Trophoblast cell (in vitro differentiated cells and primary cell): ENCODE results near the gene OR10H4.
"Not testable (repeated sequence)": the region's sequence is repeated elsewhere in the genome, so short reads cannot be mapped to it uniquely, and the experiment has no call there.

Experiments
- DNase-seq, 2 donors: peaks; one replicate each; pipeline ENCODE4 v3.0.0-alpha.2; 2016
- H2AFZ ChIP-seq: 2 replicates; pipeline ENCODE4 v1.6.1; 2013; ENCODE audit warnings: low read length, moderate library complexity, mild to moderate bottlenecking; ENCODE audit not compliant: insufficient read depth, poor library complexity
- H2AK5ac ChIP-seq: 2 replicates; pipeline ENCODE4 v1.6.1; 2013; ENCODE audit warnings: mild to moderate bottlenecking, low read length
- H2BK120ac ChIP-seq: 2 replicates; pipeline ENCODE4 v1.6.1; 2013; ENCODE audit warnings: low read length, mild to moderate bottlenecking, moderate library complexity; ENCODE audit not compliant: insufficient read depth, poor library complexity
- H2BK12ac ChIP-seq: 2 replicates; pipeline ENCODE4 v1.6.1; 2013; ENCODE audit warnings: mild to moderate bottlenecking, low read length, moderate library complexity
- H2BK5ac ChIP-seq: 2 replicates; pipeline ENCODE4 v1.6.1; 2013; ENCODE audit warnings: low read length, low read depth, moderate library complexity, mild to moderate bottlenecking; ENCODE audit not compliant: poor library complexity
- H3K14ac ChIP-seq: 2 replicates; pipeline ENCODE4 v1.6.1; 2013; ENCODE audit warnings: mild to moderate bottlenecking, low read length
- H3K18ac ChIP-seq: 2 replicates; pipeline ENCODE4 v1.6.1; 2013; ENCODE audit warnings: mild to moderate bottlenecking, low read length
- H3K23ac ChIP-seq: 2 replicates; pipeline ENCODE4 v1.6.1; 2013; ENCODE audit warnings: low read length
- H3K27ac ChIP-seq: 2 replicates; pipeline ENCODE4 v1.5.1; 2013; ENCODE audit warnings: low read depth, mild to moderate bottlenecking, inconsistent platforms, low read length, moderate library complexity
- H3K27me3 ChIP-seq: 2 replicates; pipeline ENCODE4 v1.6.1; 2013; ENCODE audit warnings: inconsistent platforms, mild to moderate bottlenecking, low read length, moderate library complexity; ENCODE audit not compliant: insufficient read depth
- H3K36me3 ChIP-seq, 2 experiments: 1 replicate in 1 of 2; 2 replicates in 1 of 2; pipeline ENCODE4 v1.6.1; 2013; ENCODE audit warnings: low read length in 2 of 2, mild to moderate bottlenecking in 2 of 2, moderate library complexity in 1 of 2; ENCODE audit not compliant: insufficient read depth in 2 of 2, control insufficient read depth in 1 of 2
- H3K4ac ChIP-seq: 2 replicates; pipeline ENCODE4 v1.6.1; 2013; ENCODE audit warnings: low read depth, mild to moderate bottlenecking, low read length, moderate library complexity
- H3K4me1 ChIP-seq, 2 experiments: 1 replicate in 1 of 2; 2 replicates in 1 of 2; pipeline ENCODE4 v1.6.1; 2013; ENCODE audit warnings: low read length in 2 of 2, mild to moderate bottlenecking in 2 of 2, moderate library complexity in 1 of 2; ENCODE audit not compliant: insufficient read depth in 2 of 2, control insufficient read depth in 1 of 2
- H3K4me2 ChIP-seq: 2 replicates; pipeline ENCODE4 v1.6.1; 2013; ENCODE audit warnings: inconsistent platforms, mild to moderate bottlenecking, low read length, moderate library complexity
- H3K4me3 ChIP-seq: 2 replicates; pipeline ENCODE4 v1.5.1; 2013; ENCODE audit warnings: mild to moderate bottlenecking, low read depth, low read length, inconsistent platforms
- H3K79me1 ChIP-seq: one replicate; pipeline ENCODE4 v1.6.1; 2013; ENCODE audit warnings: low read length
- H3K79me2 ChIP-seq: 2 replicates; pipeline ENCODE4 v1.6.1; 2013; ENCODE audit warnings: low read length, mild to moderate bottlenecking; ENCODE audit not compliant: control insufficient read depth, insufficient read depth, poor library complexity
- H3K9ac ChIP-seq: 2 replicates; pipeline ENCODE4 v1.6.1; 2013; ENCODE audit warnings: mild to moderate bottlenecking, low read length
- H3K9me3 ChIP-seq: 2 replicates; pipeline ENCODE4 v1.6.1; 2013; ENCODE audit warnings: low read depth, mild to moderate bottlenecking, control low read depth, inconsistent platforms, low read length; ENCODE audit not compliant: insufficient read depth
- H4K12ac ChIP-seq: 2 replicates; pipeline ENCODE4 v1.6.1; 2013; ENCODE audit warnings: low read depth, mild to moderate bottlenecking, low read length, moderate library complexity
- H4K8ac ChIP-seq: 2 replicates; pipeline ENCODE4 v1.6.1; 2013; ENCODE audit warnings: low read depth, mild to moderate bottlenecking, low read length, moderate library complexity
- H4K91ac ChIP-seq: one replicate; pipeline ENCODE4 v1.6.1; 2013; ENCODE audit warnings: low read depth, mild to moderate bottlenecking, low read length, moderate library complexity
- WGBS: extraction: QIAGEN DNeasy Blood & Tissue Kit; methylation state at CpG from one replicate; pipeline ENCODE4 v1.1.7; 2013; ENCODE audit warnings: missing lambda C conversion rate; ENCODE audit not compliant: insufficient read length, insufficient coverage; ENCODE audit errors: extremely low coverage; 5-methylcytosine and 5-hydroxymethylcytosine counted together

Gene OR10H4

DNA sequence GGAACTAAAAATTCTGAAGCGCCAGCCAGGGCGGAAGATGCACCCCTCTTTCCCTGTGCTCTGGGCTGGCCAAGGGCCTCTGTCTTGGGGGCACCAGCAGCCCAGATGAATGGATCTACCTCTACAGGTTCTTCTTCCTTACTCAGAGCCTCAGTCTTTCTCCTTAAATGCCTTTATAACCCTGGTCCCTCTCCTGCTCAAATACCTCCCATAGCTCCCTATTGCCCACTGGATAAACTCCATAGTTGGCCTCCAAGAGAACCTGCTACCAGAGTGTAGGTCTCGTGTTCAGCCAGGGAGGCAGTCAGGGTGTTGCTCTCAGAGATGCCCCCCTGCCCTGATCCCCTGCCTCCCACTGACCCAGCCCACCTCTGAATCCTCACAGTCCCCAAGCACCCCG is 30.5 kb downstream of the OR10H4 start:
- no CpG with 5 or more reads among the region's 4 CpGs for WGBS
- Histone ChIP-seq H3K79me1 (no peaks in the 10 kb centered on the region), H3K27me3 (no peaks in the 10 kb centered on the region), H4K12ac (no peak overlapping the region), H3K4ac (no peak overlapping the region), H3K23ac (no peak overlapping the region), H3K79me2 (no peaks in the 10 kb centered on the region), H3K36me3 (no peaks in the 10 kb centered on the region), H2AK5ac (no peak overlapping the region), H2BK120ac (no peak overlapping the region), H3K4me1 (no peaks in the 10 kb centered on the region), H3K9ac (no peak overlapping the region), H3K27ac (no peak overlapping the region), H2BK5ac (no peak overlapping the region), H4K8ac (no peak overlapping the region), H3K14ac (no peak overlapping the region), H2AFZ (no peak overlapping the region), H3K4me3 (no peak overlapping the region), H4K91ac (no peak overlapping the region), H3K18ac (no peak overlapping the region), H2BK12ac (no peak overlapping the region), H3K9me3 (peaks cover 37% of the 10 kb centered on the region), H3K4me2 (no peak overlapping the region)
- no peak for DNase-seq

DNA sequence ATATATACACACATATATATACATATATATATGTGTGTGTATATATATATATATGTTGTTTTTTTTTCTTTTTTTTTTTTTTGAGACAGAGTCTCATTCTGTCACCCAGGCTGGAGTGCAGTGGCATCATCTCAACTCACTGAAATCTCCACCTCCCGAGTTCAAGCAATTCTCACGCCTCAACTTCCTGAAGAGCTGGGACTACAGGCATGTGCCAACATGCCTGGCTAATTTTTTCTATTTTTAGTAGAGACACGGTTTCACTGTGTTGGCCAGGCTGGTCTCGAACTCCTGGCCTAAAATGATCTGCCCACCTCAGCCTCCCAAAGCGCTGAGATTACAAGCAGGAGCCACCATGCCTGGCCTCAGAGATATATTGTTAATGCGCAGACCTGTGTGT is 37.0 kb downstream of the OR10H4 start:
- WGBS: no CpG with 5 or more reads among the region's 6 CpGs
- H4K8ac ChIP-seq, H3K27me3 ChIP-seq, H2BK120ac ChIP-seq, H3K79me1 ChIP-seq, H4K91ac ChIP-seq, H3K4me3 ChIP-seq, H3K18ac ChIP-seq, H3K14ac ChIP-seq, H3K4ac ChIP-seq, H4K12ac ChIP-seq, H3K9ac ChIP-seq, H3K4me2 ChIP-seq, H3K79me2 ChIP-seq, DNase-seq, H3K23ac ChIP-seq, H3K4me1 ChIP-seq, H2BK12ac ChIP-seq, H2AK5ac ChIP-seq, H3K36me3 ChIP-seq, H2AFZ ChIP-seq, H2BK5ac ChIP-seq, H3K27ac ChIP-seq: not testable (repeated sequence)
- peaks cover 16% of the 10 kb centered on the region for H3K9me3 ChIP-seq

DNA sequence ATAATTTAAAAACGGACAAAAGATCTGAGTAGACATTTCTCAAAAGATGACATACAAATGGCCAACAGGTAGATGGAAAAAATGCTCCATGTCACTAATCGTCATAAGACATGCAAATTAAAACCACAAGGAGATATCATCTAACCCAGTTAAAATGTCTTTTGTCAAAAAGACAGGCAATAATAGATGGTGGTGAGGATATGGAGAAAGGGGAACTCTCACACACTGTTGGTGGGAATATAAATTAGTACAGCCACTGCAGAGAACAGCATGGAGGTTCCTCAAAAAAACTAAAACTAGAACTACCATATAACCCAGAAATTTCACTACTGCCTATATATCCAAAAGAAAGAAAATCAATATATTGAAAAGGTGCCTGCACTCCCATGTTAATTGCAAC is 37.9 kb downstream of the OR10H4 start:
- Histone ChIP-seq H3K9ac (no peak overlapping the region), H2BK12ac (no peak overlapping the region), H2BK120ac (no peak overlapping the region), H3K9me3 (peaks cover 12% of the 10 kb centered on the region), H3K36me3 (no peaks in the 10 kb centered on the region), H2AFZ (no peak overlapping the region), H3K23ac (no peak overlapping the region), H3K79me2 (no peaks in the 10 kb centered on the region), H3K4ac (no peak overlapping the region), H4K91ac (no peak overlapping the region), H3K4me2 (no peak overlapping the region), H3K4me3 (no peak overlapping the region), H4K12ac (no peak overlapping the region), H3K14ac (no peak overlapping the region), H3K4me1 (no peaks in the 10 kb centered on the region), H3K27ac (no peak overlapping the region), H3K18ac (no peak overlapping the region), H2AK5ac (no peak overlapping the region), H3K79me1 (no peaks in the 10 kb centered on the region), H2BK5ac (no peak overlapping the region), H3K27me3 (no peaks in the 10 kb centered on the region), H4K8ac (no peak overlapping the region)
- no CpG with 5 or more reads among the region's 2 CpGs for WGBS
- no peak for DNase-seq

DNA sequence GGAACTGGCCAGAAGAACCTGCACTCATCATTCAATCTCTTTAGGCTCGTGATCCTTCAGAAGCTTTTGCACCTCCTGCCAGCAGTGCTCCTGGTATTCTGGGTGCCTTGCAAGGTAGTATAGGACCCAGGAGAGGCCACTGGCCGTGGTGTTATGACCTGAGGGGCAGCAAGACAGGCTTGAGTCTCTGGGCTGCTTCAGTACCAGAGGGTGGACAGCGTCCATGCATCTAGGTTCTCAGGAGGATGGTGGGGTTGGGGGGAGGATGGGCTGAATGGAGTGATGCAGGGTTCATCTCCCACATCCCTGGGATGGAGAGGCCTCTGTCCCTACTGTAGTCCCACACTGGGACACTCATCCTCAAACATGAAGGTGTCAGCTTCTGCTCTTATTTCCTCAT is 41.1 kb downstream of the OR10H4 start:
- no peaks in the 10 kb centered on the region for H3K79me2 ChIP-seq
- no peaks in the 10 kb centered on the region for H3K4me1 ChIP-seq
- no peak overlapping the region for H3K23ac ChIP-seq
- H4K8ac ChIP-seq: no peak overlapping the region
- H3K9ac ChIP-seq: no peak overlapping the region
- H2BK12ac ChIP-seq: no peak overlapping the region
- no peak for DNase-seq
- H2BK120ac ChIP-seq: no peak overlapping the region
- H3K4ac ChIP-seq: no peak overlapping the region
- no peak overlapping the region for H2AK5ac ChIP-seq
- H3K14ac ChIP-seq: no peak overlapping the region
- H3K4me2 ChIP-seq: no peak overlapping the region
- H3K79me1 ChIP-seq: no peaks in the 10 kb centered on the region
- H2AFZ ChIP-seq: no peak overlapping the region
- no peak overlapping the region for H4K91ac ChIP-seq
- no peaks in the 10 kb centered on the region for H3K27me3 ChIP-seq
- WGBS: no CpG with 5 or more reads among the region's 3 CpGs
- H3K4me3 ChIP-seq: no peak overlapping the region
- H4K12ac ChIP-seq: no peak overlapping the region
- no peak overlapping the region for H3K18ac ChIP-seq
- no peak overlapping the region for H3K27ac ChIP-seq
- no peak overlapping the region for H2BK5ac ChIP-seq
- peaks cover 18% of the 10 kb centered on the region for H3K9me3 ChIP-seq
- H3K36me3 ChIP-seq: no peaks in the 10 kb centered on the region

DNA sequence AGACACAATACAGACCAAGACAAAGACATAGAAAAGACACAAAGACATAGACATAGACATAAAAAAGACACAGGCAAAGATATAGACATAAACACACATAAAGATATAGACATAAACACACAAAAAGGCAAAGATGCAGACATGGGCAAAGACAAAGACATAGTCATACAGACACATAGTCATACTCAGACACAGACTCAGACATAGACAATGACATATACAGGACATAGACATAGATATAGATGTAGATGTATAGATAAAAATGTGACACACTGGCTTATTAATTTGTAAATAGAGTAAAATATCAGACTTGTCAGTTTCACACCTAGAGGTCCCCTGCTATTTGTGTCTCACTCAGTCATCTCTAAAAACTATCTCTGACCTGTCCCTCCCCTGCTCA is 42.8 kb downstream of the OR10H4 start:
- Histone ChIP-seq H3K27me3 (no peaks in the 10 kb centered on the region), H3K4ac (no peak overlapping the region), H4K8ac (no peak overlapping the region), H3K36me3 (no peaks in the 10 kb centered on the region), H4K12ac (no peak overlapping the region), H2BK5ac (no peak overlapping the region), H3K79me1 (no peaks in the 10 kb centered on the region), H3K9ac (no peak overlapping the region), H3K18ac (no peak overlapping the region), H3K23ac (no peak overlapping the region), H3K14ac (no peak overlapping the region), H3K9me3 (peaks cover 25% of the 10 kb centered on the region), H2BK12ac (no peak overlapping the region), H4K91ac (no peak overlapping the region), H2AFZ (no peak overlapping the region), H3K4me1 (no peaks in the 10 kb centered on the region), H3K79me2 (no peaks in the 10 kb centered on the region), H2AK5ac (no peak overlapping the region), H3K27ac (no peak overlapping the region), H3K4me2 (no peak overlapping the region), H3K4me3 (no peak overlapping the region), H2BK120ac (no peak overlapping the region)
- DNase-seq: no peak
